T follicular helper cell (primary cell): ENCODE measurements around the gene PARN.
"Not testable (repeated sequence)": the region's sequence is repeated elsewhere in the genome, so short reads cannot be mapped to it uniquely, and the experiment has no call there.

ENCODE experiments used
- DNase-seq: peaks from one replicate; pipeline ENCODE4 v3.0.0-alpha.2; 2020; ENCODE audit warnings: low read depth

The PARN gene

DNA sequence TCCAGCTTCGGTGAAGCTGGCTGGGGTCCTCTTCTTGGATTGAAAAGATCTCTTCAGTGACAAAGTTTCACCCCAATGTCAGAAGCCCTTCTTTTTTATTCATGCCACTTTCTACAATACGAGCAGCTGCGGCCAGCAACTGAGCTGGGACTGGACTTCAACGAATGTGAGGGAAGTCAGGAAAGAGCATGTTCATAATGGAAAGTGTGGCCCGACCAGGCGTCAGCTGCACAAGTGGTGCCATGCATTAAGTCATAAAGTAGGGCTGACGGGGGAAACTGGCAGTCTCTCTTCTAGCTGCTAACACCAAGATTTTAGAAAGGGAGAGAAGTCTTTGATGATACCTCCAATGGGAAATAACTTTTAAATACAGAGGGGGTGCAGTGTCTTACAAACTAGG lies 192.6 kb downstream of the PARN start:
- no peak for DNase-seq

DNA sequence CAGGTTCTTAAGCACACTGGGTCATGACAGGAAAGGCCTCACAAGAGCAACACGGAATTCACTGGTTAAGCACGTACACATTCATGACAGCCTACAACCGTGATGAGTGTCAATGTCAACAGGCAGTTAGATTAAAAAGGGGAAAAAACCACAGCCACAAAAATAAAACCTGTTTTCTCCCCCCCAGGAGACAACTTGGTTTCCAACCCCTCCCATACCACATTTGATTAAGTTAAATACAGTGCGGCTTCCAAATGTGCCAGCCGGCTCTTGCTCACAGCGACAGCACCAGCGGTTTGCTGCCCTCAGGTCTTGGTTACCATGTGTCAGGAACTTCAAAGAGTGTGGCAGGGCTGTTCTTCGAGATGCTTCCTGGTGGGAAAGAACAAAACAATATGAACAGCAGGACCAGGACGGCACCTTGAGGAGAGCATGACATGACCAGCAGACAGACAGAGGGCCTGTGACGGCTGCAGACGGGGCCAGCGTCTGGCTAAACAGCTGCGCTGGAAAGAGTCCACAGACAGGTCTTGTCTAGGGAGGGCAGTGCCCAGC lies 193.6 kb downstream of the PARN start:
- no peak for DNase-seq

DNA sequence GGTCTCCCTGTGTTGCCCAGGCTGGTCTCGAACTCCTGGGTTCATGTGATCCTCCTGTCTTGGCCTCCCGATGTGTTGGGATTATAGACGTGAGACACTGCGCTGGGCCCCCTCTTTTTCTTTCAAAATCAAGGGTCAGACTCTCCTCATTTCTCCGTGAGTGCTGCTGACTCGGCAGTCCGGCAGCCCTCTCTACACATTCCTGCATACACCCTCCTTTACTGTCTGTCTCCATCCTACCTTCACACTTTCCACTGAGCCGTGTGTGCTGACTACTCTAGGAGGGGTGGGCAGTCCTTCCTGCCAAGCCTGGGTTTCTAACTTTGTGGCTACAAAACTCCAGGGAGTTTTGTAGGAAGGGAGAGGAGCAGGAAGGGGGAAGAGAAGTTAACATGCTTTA lies 195.2 kb downstream of the PARN start:
- no peak for DNase-seq

DNA sequence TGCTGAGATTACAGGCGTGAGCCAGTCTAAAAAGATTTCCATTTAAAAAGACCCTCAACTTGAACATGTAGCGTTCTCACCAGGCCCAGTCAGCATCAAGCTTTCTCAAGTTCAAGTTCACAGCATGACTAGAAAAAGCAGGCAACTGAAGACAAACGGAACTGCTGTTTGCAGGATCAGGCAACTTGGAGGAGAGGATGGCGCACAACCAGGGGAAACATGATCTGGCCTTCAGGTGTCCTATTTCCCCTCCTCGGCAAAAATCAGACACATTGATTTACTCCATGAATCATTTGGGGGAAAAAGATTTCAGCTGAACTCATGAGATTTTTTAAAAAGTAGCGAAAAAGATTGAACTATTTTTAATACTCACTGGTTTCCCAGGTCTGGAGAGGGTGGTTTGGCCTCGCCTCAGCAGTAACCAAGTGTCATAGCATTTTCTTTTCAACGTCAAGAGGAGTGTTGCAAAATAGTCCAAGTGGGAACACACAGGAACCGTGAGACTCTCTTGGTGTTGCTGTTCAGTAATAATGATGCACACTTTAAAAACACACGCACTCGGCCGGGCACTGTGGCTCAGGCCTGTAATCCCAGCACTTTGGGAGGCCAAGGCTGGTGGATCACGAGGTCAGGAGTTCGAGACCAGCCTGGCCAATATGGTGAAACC lies 201.0 kb downstream of the PARN start:
- DNase-seq, result not testable (repeated sequence)

DNA sequence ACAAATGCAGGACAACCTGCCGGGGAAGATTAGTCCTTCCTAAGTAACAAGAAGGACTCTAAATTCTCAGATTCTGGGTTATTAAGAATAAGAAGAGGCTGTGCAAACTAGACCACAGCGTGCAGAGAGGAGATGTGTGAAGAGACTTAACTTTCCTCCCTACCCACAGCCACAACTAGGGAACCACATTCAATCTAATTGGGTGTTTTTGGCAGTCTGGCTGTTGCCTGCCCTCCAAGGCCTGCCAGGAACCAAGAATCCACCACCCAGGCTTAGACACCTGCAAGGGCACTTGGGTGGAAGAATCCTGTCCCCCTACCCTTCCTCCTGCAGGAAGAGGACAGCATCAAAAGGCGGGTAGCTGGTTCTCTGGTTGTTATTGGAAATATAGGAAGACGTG lies 202.0 kb downstream of the PARN start:
- DNase-seq, result no peak

DNA sequence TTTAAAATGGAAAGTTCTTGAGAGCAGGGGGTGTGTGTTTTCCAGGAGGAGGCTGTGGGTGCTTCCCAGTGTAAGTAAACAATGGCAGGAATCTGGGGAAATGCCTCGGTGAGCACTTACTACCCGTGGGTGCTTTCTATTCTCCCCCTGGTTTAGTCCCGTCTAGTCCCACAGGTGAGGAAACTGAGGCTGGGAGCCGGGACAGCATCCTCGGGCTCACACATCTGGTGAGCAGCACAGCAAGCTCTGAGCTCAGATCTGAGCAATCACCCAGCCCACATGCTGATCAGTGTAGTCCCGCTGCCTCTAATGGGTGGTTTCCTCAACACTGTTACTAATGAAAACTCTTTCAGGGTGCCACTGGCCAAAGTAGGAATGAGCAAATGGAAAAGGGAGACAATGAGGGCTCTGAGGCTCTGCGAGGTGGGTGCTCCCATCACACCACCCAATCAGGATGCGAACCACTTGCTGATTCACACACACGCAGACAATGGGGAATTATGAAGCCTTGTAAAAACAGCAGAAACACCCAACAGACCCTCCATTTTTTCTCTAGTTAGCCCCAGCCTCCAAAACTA lies 202.6 kb downstream of the PARN start:
- no peak for DNase-seq

DNA sequence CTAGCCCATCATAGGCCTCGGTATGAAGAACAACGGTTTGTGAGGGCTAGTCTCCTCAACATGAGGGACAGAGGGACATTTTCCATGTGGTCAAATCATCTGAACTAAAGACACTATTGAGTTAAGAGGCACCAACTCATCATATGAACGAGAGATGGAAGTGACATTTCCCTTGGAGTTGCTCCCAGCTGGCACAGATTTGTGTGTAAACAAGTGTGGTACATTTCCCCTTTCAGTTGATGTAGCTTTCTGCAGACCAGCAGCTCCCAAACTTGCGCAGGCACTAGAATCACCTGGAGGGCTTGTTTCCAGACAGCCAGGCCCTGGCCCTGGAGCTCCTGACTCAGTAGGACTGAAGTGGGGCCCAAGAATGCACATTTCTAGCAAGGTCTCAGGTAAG lies 205.5 kb downstream of the PARN start:
- DNase-seq, result no peak

DNA sequence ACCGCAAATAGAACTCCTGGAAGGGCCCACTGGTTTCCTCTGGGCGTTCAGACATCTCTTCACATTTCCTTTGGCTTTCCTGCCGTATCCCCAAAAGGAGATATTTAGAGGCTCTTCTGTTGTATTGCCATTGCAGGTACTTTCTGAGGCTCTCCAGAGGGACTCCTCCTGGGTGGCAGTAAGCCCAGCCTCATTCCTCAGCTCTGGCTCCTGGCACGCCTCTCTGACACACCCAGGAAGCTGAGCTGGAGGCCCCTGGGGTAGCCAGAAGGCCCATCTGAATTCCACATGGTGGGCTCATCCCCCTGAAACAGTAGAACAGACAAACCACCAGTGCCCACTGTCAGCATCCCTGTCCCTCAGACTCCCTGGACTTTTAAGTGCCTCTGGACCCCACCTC lies 206.7 kb downstream of the PARN start:
- DNase-seq, result no peak

DNA sequence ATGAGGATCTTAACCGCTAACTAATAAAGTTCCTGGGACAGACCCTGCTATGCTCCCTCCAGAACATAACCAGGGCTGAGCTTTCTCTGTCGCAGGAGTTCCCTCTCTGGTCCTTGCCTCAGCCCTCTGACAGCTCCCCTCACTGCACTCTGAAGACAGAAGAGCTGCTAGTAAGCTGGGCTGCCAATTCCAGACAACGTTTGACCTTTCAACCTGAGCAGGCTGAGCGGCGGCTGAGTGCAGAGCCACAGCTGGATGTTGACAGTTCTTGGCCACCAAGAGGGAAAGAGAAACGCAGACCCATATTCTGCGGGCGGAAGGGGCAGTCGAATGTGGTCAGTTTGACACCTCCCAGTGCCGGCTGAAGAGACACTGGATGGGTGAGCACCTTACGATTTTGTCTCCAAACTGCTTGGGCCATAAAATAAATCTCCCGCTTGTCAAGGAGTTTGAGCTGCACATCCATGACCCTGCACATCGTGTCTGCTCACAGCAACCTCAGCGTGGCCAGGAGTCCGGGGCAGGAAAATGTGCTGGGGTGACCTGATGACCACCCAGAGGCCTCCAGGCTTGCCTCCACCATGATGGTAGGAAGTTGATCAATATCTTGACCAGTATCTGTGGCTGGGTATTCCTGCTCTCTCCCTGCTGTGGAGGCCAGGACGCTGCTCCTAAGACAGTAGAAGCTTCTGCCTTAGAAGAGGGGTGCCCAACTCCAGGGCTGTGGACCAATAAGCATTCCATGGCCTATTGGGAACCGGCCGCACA lies 209.2 kb downstream of the PARN start:
- no peak for DNase-seq

DNA sequence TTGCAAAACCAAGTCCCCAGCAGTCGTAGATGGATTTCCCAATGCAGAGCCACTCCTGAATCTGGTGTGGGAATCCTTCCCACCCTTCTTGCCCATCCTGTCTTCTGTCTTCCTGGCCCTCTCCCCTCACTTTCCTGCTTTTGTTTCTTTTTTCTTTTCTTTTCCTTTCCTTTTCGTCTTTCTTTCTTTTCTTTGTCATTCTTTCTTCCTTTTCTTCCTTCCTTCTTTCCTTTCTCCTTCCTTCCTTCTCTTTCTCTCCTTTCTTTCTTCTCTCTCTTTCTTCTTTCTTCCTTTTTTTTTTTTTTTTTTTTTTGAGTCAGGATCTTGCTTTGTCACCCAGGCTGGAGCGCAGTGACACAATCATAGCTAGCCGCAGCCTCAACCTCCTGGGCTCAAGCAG lies 209.8 kb downstream of the PARN start:
- DNase-seq, result not testable (repeated sequence)

DNA sequence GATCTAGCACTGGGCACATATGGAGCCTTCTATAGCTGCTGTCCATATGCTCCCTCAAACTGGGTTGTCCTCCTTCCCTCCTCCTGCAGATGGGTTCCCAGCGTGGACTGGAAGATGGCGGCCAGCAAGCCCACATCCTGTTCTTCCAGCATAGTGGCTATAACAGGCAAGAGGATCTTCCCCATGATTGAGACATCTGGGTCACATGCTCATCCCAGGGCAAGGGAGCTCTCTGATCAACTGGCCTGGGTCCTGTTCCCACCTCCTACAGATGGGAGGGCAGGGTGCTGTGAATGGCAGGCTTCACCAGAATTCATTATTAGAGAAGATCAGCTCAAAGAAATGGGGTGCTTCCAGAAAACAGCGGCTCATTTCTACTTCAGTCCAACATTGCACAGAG lies 210.2 kb downstream of the PARN start:
- no peak for DNase-seq

DNA sequence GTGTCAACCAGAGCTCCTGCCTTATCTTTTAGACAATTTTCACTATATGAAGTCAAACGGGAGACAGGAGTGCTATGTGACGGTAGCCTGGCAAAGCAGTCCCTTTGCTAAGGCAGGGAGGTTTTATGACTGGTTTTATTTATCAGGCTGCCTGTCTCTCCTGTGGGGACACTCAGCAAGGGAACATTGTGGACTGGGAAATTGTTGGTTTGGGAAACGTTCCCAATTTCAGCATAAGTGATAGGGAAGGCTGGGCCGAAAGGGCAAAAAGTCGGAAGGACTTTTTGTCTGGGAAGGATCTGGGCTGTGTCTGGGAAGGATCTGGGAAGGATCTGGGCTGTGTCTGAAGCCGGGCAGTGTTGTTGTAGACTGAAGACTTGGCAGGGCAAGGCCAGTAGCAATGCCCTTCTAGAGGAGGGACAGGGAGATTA lies 211.2 kb downstream of the PARN start:
- no peak for DNase-seq

DNA sequence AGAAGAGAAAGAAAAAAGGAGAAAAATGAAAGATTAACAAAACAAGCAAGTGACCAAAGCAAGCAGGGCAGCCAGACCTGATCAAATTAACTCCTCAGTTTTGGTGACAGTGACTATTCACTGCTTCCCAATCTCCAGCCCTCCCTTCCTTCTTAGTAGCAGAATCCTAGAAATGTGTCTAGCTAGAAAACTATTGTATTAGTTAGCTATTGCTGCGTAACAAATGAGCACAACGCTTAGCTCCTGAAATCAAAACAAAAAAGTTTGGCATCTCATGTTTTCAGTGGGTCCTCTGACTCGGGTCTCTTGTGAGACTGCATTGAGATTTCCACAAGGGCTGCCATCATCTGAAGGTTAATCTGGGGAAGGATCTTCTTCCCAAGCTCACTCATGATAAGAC lies 213.9 kb downstream of the PARN start:
- DNase-seq, result no peak

DNA sequence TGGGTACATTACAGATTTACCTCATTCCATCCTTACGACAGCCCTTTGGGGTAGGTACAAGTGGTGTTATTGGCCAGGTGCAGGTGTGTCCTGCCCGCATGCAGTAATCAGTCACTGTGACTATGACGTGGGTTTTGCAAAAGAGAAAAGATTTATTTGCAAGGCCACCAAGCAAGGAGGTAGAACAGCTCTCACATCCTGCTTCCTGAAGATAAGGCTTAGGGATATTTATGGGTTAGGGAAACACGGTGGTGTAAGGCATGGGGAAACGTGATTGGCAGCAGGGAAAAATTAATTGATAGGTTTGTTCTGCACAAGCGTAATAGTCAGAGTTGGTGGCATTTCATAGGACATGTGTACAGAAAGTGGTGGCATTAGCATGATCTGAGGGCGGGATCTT lies 214.8 kb downstream of the PARN start:
- DNase-seq, result no peak

DNA sequence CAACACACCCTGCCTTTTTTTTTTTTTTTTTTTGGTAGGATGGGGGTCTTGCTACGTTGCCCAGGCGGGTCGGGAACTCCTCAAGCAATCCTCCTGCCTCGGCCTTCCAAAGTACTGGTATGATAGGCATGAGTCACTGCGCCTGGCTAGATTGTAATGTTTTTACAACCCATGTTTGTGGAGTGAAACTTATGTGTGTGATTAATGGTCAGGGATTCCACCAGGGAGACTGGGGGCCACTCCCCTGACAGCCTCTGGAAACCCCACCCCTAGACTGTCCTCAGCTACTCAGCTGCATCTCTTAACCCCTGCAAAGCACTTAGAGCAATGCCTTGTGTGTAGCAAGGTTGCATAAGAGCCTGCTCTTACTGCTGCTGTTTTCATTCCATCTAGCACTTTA lies 220.5 kb downstream of the PARN start:
- DNase-seq, result no peak

DNA sequence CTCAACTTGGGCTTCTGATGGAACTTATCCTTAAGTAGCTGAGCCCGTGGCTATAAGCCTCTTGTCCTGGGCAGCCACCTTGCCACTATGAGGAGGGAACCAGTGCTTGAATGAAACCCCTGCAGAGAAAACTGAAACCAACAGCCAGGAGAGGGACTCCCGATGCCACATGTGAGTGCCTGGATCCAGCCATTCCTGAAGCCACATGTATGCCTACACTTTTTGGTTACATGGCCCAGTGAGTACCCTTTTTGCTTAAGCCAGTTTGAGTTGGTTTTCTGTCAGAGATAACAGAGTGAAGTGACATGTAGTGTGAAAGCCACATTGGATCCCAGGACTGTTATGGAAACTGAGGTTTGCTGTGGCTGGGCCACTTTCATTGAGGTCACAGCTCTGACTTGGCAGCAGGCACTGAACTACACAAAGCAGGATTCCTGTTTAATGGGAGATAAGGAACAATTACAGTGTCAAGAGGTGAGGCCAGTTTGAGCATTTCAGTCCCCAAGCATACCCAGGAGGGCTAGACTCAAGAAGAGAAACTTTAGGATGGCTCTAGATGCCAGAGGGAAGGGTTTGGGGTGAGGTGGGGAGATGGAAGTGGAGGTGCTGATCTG lies 222.2 kb downstream of the PARN start:
- no peak for DNase-seq

DNA sequence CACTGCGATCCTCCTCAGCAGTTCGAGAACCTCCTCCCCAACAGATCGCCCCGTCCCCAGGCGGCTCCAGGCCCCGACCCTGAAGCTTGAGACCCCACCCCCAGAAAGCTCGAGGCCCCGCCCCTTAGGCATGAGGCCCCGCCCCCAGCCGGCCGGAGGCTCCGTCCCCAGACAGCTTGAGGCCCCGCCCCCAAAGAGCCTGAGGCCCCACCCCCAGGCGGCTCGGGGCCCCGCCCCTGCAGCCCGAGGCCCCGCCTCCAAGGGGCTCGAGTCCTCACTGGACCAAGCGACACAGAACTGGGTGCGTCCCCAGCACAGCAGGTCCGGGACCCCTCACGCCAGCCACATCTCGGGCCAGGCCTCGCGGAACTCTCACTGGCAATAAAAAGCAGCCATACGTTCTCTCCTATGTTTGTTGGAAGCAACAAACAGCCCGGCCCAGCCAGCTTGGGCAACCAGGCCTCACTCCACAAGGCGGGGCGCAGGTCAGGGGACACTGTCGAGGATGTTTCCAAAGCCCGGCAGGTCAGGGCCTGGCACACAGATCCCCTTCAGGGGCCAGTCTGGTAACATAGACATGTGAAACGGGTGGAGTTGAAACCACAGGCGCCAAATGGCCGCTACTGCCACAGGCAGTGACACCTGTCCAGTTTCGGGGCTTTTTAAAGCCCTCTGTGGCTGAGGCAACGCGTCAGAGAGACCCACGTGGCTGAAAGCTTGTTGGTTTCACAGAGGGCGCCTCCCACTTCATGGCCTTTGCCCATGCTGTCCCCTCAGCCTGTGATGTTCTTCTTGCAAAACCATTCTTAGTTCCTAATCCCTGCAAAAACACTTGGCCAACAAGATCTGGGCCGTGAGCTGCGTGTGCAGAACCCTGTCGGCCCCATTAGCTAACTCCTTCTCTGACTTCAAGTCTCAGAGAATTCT lies 224.2 kb downstream of the PARN start:
- no peak for DNase-seq

DNA sequence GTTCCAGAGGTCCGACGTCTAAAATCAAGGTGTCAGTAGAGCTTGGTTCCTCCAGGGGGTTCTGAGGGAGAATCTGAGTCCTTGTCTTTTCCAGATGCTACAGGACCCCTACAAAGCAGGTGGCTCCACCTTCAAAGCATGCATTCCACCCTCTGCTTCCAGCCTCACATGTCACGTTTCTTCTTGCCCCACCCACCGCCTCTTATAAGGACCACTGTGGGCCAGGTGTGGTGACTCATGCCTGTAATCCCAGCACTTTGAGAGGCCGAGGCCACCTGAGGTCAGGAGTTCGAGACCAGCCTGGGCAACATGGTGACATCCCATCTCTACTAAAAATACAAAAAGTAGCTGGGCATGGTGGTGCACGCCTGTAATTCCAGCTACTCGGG lies 227.1 kb downstream of the PARN start:
- not testable (repeated sequence) for DNase-seq

DNA sequence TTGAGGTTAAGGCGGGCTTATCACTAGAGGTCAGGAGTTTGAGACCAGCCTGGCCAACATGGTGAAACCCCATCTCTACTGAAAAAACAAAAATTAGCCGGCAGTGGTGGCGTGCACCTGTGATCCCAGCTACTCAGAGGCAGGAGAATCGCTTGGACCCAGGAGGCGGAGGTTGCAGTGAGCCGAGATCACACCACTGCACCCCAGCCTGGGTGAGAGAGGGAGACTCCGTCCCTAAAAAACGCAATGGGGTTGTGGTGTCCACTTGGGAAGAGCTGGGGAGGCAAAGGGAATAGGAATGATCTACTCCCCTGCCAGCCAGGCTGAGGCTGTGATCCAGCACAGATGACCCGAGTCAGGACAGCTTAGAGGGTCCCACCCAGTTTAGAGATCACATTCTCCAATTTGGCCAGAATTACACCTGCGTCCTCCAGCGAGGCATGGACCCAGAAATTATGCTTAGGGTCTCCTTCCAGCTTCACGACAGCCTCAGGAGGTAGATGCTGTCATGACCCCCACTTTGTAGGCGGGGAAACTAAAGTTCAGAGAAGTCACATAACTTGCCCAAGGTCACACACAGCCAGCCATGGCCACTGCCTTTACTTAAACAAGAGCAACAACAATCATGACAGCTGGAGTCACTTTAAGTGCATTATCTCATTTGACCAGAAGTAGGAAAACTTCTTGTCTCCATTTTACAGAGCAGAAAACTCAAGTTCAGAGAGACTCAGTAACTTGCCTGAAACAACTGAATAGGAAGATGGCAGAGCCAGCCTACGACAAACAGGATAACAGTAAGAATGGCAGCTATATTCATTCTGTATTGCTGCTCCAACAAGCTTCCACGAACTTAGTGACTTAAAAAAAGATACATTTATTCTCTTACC lies 227.7 kb downstream of the PARN start:
- not testable (repeated sequence) for DNase-seq

DNA sequence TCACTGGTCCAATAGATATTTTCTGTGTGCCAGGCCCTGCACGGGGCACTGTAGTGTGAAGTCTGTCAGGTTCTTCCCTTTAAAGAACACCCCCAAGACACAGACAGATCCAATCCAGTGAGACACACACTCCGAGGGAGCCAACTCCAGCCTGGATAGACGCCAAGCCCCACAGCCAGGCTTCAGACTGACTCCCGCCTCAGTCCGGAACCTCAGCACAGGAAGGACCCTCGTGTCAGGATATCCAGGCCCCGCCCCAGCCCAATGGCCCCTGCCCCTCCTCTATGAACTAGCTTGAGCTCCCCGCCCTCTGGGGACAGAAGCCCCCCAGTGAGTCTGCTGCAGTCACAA lies 228.4 kb downstream of the PARN start:
- DNase-seq, result not testable (repeated sequence)
